GM21737 (cell line): Measurements from ENCODE around the gene TSPAN33.
"Not testable (repeated sequence)": the region's sequence is repeated elsewhere in the genome, so short reads cannot be mapped to it uniquely, and the experiment has no call there.

Source experiments
- ATAC-seq: cut with Tn5 transposase; IDR thresholded peaks from one replicate; pipeline ENCODE4 v1.9.1; 2021; ENCODE audit warnings: mild to moderate bottlenecking, moderate library complexity; ENCODE audit not compliant: unreplicated experiment

TSPAN33 gene, protein sequence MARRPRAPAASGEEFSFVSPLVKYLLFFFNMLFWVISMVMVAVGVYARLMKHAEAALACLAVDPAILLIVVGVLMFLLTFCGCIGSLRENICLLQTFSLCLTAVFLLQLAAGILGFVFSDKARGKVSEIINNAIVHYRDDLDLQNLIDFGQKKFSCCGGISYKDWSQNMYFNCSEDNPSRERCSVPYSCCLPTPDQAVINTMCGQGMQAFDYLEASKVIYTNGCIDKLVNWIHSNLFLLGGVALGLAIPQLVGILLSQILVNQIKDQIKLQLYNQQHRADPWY

GRCh38 chr7:129144095-129144833, at the start of gene TSPAN33:
TSS of gene TSPAN33 (plus strand) at chr7:129144707. CDS start at chr7:129144981, 274 bp downstream.
- peak; percentile 70 for ATAC-seq

GRCh38 chr7:129095258-129095657, 49.2 kb upstream of the TSPAN33 start:
- ATAC-seq, result peak; percentile 73

GRCh38 chr7:129098409-129099084, 46.0 kb upstream of the TSPAN33 start:
- no peak for ATAC-seq

DNA sequence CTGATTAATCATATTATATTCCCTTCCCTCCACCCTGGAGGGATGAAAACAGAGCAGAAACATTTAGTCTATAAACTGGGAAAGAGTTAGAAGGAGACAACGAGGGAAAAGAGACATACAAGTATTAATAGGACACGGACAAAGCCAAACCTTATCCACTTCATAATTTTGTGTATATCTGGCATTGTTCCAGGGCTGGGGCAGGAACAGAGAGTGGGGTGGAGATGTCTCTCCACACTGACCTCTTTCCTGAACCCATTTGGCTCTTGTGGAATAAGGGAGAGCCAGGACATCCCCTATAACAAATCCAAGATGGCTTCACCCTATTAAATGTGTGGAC, 43.7 kb upstream of the TSPAN33 start:
- no peak for ATAC-seq

- no peak for ATAC-seq
Measured at GRCh38 chr7:129101746-129102145, 42.8 kb upstream of the TSPAN33 start.

DNA sequence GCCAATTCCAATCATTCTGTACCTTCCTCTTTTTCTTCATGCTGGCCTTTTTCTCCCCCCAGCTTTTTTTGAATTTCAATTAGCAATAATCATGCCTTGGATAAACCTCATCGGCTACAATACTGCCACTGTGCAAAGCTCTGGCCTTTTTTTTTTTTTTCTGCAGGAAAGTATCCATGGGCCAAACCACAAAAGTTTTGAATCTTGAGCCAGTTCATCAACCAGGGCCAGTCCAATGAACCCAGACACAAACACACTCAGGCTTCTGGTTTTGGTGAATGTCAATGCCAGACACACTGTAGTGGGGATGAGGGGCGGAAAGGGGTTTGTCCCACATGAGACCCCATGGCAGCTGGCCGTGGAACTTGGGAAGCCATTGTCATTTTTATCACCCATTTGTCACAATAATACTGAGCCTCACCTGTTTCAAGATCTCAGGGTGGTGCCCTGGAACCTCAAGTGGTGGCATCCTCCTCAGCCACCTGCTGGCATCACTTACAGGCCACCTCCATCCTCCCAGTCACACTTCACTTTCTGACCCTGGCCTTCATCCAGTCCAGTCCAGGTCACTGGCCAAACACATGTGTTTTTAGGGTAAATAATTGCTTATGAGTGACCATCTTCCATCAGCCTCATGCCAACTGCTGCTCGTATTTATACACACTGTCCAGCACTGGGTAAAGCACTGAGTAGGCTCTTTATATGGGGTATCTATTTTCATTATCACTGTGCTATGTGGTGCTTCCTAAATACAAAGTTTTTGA, 40.8 kb upstream of the TSPAN33 start:
- ATAC-seq, result no peak

- no peak for ATAC-seq
Measured at GRCh38 chr7:129108581-129108980, 35.9 kb upstream of the TSPAN33 start.

- no peak for ATAC-seq
Measured at GRCh38 chr7:129110258-129110981, 34.1 kb upstream of the TSPAN33 start.

- ATAC-seq, result no peak
Measured at GRCh38 chr7:129110982-129111376, 33.5 kb upstream of the TSPAN33 start.

GRCh38 chr7:129115676-129116075, 28.8 kb upstream of the TSPAN33 start:
- no peak for ATAC-seq

- ATAC-seq, result no peak
Measured at GRCh38 chr7:129118182-129118581, 26.3 kb upstream of the TSPAN33 start.

DNA sequence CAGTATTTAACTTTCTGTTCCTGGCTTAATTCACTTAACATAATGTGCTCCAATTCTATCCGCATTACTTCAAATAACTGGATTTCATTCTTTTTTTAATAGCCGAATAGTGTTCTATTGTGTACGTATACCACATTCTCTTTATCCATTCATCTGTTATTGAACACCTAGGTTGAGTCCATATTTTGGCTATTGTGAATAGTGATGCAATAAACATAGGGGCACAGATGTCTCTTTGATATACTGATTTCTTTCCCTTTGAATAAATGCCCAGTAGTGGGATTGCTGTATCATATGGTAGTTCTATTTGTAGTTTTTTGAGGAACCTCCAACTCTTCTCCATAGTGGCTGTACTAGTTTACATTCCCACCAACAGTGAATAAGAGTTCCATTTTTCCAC, 25.5 kb upstream of the TSPAN33 start:
- no peak for ATAC-seq

GRCh38 chr7:129121501-129122077, 22.9 kb upstream of the TSPAN33 start:
- ATAC-seq, result not testable (repeated sequence)

DNA sequence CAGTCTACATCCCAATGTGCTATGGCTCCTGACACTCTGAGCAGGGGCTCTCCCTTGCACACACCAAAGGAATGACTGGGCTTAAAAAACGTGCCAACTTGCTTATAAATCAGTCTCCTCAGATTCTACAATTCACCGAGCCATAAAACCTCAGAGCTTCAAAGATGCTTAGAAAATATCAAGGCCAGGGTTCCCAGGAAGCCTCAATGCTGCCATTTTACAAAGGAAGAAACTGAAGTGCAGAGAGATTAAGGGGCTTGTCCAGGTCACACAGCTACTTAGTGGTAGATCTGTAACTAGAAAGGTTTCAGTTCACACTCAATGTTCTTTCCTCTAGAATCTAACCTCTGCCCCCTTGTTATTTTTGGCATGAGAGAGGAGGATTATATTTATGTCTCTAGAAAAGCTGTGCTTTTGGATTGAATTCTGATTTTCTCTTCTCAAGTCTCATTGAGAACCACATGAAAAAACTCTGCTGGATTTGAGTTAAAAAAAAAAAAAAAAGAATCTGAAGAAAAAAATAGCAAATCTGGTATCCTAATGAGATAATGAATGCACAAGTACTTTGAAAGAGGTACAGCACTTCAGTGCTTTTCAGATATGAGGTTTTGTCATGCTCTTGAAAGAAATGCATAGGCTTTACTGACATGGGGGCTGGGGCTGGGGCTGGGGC, 22.3 kb upstream of the TSPAN33 start:
- ATAC-seq, result peak; percentile 48

GRCh38 chr7:129122751-129123509, 21.6 kb upstream of the TSPAN33 start:
- ATAC-seq, result peak; percentile 52

DNA sequence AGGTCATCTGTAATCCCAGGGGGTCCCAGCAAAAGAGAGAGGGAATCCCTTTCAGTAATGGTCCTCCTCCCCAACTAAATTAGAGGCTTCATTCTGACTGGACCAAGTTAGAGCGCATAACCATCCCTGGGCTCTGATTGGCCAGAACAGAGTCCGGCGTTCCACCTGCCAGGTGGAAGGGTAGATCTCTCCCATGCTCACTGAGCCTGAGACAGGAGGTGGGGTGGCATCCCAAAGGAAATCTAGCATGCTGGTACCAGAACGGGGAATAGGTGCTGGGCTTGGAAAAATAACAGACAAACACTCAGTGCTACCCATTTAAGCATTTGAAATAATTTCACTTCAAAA, 21.0 kb upstream of the TSPAN33 start:
- ATAC-seq, result no peak

DNA sequence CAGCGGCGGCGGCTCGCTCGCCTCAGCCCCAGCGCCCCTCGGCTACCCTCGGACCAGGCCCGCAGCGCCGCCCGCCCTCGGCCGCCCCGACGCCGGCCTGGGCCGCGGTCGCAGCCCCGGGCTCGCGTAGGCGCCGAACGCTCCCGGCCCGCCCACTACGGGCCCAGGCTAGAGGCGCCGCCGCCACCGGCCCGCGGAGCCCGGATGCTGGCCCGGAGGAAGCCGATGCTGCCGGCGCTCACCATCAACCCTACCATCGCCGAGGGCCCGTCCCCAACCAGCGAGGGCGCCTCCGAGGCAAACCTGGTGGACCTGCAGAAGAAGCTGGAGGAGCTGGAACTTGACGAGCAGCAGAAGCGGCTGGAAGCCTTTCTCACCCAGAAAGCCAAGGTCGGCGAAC, 18.2 kb upstream of the TSPAN33 start:
- no peak for ATAC-seq

DNA sequence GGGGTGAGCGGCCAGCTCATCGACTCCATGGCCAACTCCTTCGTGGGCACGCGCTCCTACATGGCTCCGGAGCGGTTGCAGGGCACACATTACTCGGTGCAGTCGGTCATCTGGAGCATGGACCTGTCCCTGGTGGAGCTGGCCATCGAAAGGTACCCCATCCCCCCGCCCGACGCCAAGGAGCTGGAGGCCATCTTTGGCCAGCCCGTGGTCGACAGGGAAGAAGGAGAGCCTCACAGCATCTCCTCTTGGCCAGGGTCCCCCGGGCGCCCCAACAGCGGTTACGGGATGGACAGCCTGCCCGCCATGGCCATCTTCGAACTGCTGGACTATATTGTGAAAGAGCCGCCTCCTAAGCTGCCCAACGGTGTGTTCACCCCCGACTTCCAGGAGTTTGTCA, 17.4 kb upstream of the TSPAN33 start:
- ATAC-seq, result no peak

GRCh38 chr7:129127601-129128000, 16.9 kb upstream of the TSPAN33 start:
- ATAC-seq, result no peak
